ENCODE measurements around the gene GAGE12D.
"Not testable (repeated sequence)": the region's sequence is repeated elsewhere in the genome, so short reads cannot be mapped to it uniquely, and the experiment has no call there.

DNA sequence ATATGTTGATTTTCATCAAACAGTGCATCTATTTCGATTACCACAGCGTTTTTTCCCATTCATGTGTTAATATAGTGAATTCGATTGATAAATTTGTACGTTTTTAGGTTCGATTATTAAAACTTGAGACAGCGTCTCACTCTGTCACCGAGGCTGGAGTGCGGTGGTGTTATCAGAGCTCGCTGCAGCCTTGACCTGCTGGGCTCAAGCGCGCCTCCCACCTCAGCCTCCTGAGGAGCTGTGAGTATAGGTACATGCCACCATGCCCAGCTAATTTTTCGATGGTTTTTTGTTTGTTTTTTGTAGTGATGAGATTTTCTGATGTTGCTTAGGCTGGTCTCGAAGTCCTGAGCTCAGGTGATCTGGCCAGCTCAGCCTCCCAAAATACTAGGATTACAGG, 27.6 kb downstream of the GAGE12D start:
- not testable (repeated sequence) for TF ChIP-seq CTCF, POLR2A (IDR thresholded peaks at IDR 0.05)
